ENCODE data around the gene OR4C5.

- TF ChIP-seq CTCF (IDR thresholded peaks at IDR 0.05) (no peak), EZH2phosphoT487 (IDR thresholded peaks at IDR 0.05) (no peak)
Observed at GRCh38 chr11:48354677-48355076, 11.6 kb downstream of the OR4C5 start.

All from neural progenitor cell (in vitro differentiated cells).